Activated T-cell treated with anti-CD3 and anti-CD28 coated beads for 1 hour (primary cell): ENCODE measurements around the gene EVPL.

ENCODE experiments used
- DNase-seq: peaks from one replicate; pipeline ENCODE4 v3.0.0-alpha.2; 2020; ENCODE audit warnings: low read depth

The EVPL gene

DNA sequence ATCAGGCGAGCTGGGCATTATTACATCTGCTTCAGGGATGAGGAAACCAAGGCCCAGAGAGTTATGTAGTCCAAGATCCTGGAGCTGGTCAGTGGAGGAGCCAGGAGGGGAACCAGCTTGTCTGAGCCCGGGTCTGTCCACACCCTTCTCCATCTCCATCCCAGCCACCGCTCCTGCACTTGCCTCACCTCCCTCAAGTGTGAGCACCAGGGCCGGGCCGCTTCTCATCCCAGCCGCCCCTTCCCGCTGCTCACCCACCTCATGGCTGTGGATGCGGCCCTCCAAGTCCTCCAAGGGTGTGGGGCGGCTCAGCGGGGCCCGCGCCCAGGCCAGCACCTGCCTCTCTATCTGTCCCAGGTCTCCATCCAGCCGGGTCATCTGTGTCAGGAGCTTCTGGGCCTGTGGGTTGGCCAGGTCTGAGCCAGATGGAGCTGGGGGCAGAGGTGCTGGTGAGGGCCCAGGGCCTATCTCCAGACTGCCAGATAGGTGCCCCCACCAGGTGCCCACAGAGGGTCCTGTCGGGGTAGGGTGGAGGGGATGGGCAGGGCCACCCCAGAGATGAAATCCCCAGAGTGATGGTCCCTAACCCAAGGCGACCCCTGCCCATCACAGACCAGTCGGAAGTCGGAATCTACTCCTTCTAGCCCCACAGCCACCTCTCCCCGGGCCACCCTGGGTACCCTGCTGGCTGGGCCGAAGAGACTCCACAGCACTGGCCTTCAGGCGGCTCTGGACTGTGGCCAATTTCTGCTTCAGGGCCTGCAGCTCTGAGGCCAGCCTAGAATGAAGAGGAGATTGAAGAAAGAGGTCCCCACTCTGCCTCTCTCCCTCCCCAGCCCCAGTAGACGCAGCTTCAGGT, 9.4 kb downstream of the EVPL start:
- DNase-seq, result no peak

- no peak for DNase-seq
Measured at GRCh38 chr17:76014925-76015261, 12.2 kb downstream of the EVPL start.

- DNase-seq, result peak; percentile 65
Measured at GRCh38 chr17:76014100-76014924, 12.8 kb downstream of the EVPL start.

- no peak for DNase-seq
Measured at GRCh38 chr17:76013377-76013932, 13.7 kb downstream of the EVPL start.

DNA sequence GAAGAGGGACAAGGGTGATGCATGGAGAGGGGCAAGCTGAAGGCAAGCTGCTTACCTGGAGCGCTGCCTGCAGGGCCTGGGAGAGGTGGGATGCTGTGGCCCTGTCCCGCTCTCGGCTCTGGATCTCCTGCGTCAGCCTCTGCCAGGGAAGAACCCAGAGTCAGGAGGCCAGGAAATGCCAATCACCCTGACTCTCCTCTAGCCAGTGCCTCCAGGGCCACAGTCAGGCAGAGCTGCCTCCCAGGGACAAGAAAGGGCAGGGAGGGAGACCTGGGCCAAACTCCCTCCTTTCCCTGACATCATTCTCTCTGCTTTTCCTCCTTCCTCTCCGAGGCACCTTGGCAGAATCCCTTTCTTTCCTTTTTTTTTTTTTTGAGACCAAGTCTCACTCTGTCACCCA, 15.2 kb downstream of the EVPL start:
- no peak for DNase-seq

DNA sequence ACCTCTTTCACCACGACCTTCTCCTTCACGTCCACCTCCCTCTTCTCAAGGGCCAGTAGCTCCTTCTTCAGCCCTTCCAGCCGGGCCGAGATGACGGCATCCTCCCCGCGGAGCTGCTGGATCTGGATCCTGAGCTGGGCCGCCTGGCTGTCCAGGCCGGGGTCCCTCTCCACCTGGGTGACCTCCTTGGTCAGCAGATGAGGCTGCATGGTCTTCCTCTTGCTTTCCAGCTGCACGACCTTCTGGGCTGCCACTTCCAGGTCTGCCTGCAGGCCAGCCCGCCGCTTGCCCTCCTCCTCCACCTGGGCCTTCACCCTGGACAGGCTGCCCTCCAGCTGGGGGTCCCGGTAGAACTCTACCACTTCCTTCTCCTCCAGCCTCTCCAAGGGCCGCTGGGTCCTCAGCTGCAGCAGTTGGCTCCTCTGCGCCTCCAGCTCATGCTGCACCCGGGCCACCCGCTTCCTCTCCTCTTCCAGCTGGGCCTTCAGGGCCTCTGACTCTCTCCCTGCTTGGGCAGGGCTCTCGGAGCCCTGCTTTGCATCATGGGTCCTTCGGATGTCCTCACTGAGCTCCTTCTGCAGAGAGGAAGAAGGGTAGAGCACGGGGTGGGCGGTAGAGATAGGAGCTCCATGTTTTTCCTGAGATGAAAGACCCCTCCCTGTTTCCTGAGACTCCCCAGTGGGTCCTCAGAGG, 17.0 kb downstream of the EVPL start:
- no peak for DNase-seq

- no peak for DNase-seq
Measured at GRCh38 chr17:76009447-76009846, 17.7 kb downstream of the EVPL start.

DNA sequence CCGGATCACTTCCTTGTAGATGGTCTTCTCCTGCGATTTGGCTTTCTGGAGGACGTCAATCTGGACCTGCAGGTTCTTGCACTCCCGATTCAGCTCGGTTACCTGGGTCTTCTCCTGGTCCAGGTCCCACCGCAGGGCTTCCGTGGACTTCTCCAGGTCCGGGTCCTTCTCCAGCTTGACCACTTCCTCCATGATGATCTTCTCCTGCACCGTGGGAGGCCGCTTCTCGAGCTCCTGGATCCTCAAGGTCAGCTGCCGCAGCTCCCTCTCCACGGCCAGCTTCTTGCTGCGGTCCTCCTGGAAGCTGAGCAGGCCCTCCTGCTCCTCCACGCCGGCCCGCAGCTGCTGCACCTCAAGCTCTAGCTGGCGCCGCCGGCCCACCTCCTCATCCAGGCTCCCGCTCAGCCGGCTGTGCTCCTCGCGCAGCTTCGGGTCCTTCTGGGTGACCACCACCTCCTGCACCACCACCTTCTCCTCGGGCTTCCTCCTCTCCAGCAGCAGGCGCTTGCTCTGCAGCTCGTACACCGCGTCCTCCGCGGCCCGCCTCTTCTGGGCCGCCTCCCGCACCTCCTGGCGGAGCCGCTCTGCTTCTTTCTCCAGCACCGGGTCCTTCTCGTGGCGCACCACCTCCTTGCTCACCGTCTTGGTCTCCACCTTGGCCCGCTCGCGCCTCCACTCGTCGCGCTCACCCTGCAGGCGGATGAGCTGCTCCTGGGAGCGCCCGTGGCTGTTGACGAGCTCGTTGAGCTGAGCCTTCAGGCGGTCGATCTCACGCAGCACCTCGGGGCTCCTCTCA, 18.3 kb downstream of the EVPL start:
- no peak for DNase-seq

GRCh38 chr17:76008208-76008607, 18.9 kb downstream of the EVPL start:
- DNase-seq, result no peak

GRCh38 chr17:76007850-76008165, 19.3 kb downstream of the EVPL start:
- no peak for DNase-seq

GRCh38 chr17:76007131-76007849, 19.8 kb downstream of the EVPL start:
- no peak for DNase-seq

GRCh38 chr17:76005263-76006149, 21.6 kb downstream of the EVPL start:
- peak; percentile 85 for DNase-seq

- no peak for DNase-seq
Measured at GRCh38 chr17:76004750-76005262, 22.3 kb downstream of the EVPL start.

DNA sequence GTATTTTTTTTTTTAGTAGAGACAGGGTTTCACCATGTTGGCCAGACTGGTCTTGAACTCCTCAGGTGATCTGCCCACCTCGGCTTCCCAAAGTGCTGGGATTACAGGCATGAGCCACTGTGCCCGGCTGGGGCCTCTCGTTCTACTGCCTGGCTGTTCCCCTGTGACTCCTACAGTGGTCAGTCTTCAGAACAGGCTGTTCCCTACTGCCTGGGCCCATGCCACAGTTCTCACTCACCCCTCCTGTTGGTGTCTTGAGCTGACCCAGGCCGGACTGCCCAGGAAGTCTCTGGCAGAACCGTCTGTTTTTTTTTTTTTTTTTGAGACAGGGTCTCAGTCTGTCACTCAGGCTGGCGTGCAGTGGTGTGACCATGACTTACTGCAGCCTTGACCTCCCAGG, 23.2 kb downstream of the EVPL start:
- no peak for DNase-seq

- DNase-seq, result no peak
Measured at GRCh38 chr17:76002100-76002499, 25.0 kb downstream of the EVPL start.

GRCh38 chr17:76000755-76001521, 26.2 kb downstream of the EVPL start, which contains the start of gene CDK3:
TSS of gene CDK3 (plus strand) at chr17:76000855. CDS start at chr17:76001426, 571 bp downstream.
- no peak for DNase-seq

GRCh38 chr17:76000016-76000754, 26.9 kb downstream of the EVPL start:
- DNase-seq, result peak; percentile 63

- no peak for DNase-seq
Measured at GRCh38 chr17:75998327-75998795, 28.7 kb downstream of the EVPL start.
